T-cell (primary cell): Measurements from ENCODE around the gene C1QTNF9B. TPM values are rescaled to one million over a fixed set of nuclear protein-coding genes. Genes with fewer than 3 reads are reported as not detected.
A peak's percentile ranks its signal among the peaks of the same experiment; 100 is the strongest.
"Not testable (repeated sequence)": the region's sequence is repeated elsewhere in the genome, so short reads cannot be mapped to it uniquely, and the experiment has no call there.

ENCODE experiments used
- ATAC-seq, 4 experiments: fragments of 200-7000 bp in 3 of 4; fragments of 150-1000 bp in 1 of 4; cut with Tn5 transposase; replicated peaks in 1 of 4; 1 replicate in 3 of 4; 2 replicates in 1 of 4; pipeline ENCODE4 v1.10.0; 2021; ENCODE audit warnings: moderate library complexity in 3 of 4, mild to moderate bottlenecking in 2 of 4, moderate number of reproducible peaks in 1 of 4
- CTCF ChIA-PET, 2 donors: fragments of 300-600 bp; sonication (Branson Sonifier 250); formaldehyde crosslinking; loops; one replicate each; lab custom pipeline; 2022; ENCODE audit warnings: antibody characterized with exemption in 2 of 2; lab: Charles Lee
- POLR2A ChIA-PET, 2 donors: fragments of 300-600 bp; sonication (Branson Sonifier 250); formaldehyde crosslinking; loops; one replicate each; lab custom pipeline; 2022; ENCODE audit warnings: antibody characterized with exemption in 2 of 2; lab: Charles Lee
- DNase-seq, 35 experiments: peaks; one replicate each; pipeline versions ENCODE4 v3.0.0 to v3.0.0-alpha.2; 2013 to 2023
- H3K27ac ChIP-seq: one replicate; pipeline ENCODE4 v1.5.1; 2013; ENCODE audit warnings: low read length
- H3K27me3 ChIP-seq, 2 experiments: replicated peaks in 1 of 2; 1 replicate in 1 of 2; 2 replicates in 1 of 2; pipeline versions ENCODE4 v1.6.1 to v1.7.0; 2013; ENCODE audit warnings: low read length in 1 of 2, mixed read lengths in 1 of 2; ENCODE audit not compliant: control insufficient read depth in 2 of 2, insufficient read depth in 2 of 2; ENCODE audit errors: extremely low read depth in 1 of 2
- H3K36me3 ChIP-seq, 2 donors: 1 replicate in 1 of 2; 2 replicates in 1 of 2; pipeline versions ENCODE4 v1.6.1 to v1.7.0; 2013; ENCODE audit warnings: low read length in 1 of 2; ENCODE audit not compliant: control insufficient read depth in 2 of 2, insufficient read depth in 1 of 2; ENCODE audit errors: extremely low read depth in 1 of 2
- H3K4me1 ChIP-seq, 2 experiments: 1 replicate in 1 of 2; 2 replicates in 1 of 2; pipeline versions ENCODE4 v1.6.1 to v1.7.0; 2013; ENCODE audit warnings: low read length in 2 of 2, mixed read lengths in 1 of 2; ENCODE audit not compliant: insufficient read depth in 2 of 2, control insufficient read depth in 1 of 2; ENCODE audit errors: extremely low read depth in 1 of 2
- H3K4me3 ChIP-seq, 2 donors: 1 replicate in 1 of 2; 2 replicates in 1 of 2; pipeline versions ENCODE4 v1.5.1 to v1.7.0; 2013; ENCODE audit warnings: mild to moderate bottlenecking in 2 of 2, low read length in 1 of 2, moderate library complexity in 1 of 2; ENCODE audit not compliant: control insufficient read depth in 1 of 2; ENCODE audit errors: extremely low read depth in 1 of 2
- H3K9me3 ChIP-seq: 2 replicates; pipeline ENCODE4 v1.7.0; 2013
- H3K27ac Mint-ChIP-seq, 2 donors: one replicate each; pipeline ENCODE4 v1.8.0; 2020 to 2021; ENCODE audit warnings: mild to moderate bottlenecking in 2 of 2, mixed read lengths in 2 of 2
- H3K27me3 Mint-ChIP-seq, 2 donors: one replicate each; pipeline ENCODE4 v1.8.0; 2021 to 2022; ENCODE audit warnings: mixed read lengths in 2 of 2
- H3K36me3 Mint-ChIP-seq: one replicate; pipeline ENCODE4 v1.8.0; 2021; ENCODE audit warnings: mixed read lengths
- H3K4me1 Mint-ChIP-seq, 3 donors: one replicate each; pipeline ENCODE4 v1.8.0; 2020 to 2022; ENCODE audit warnings: mixed read lengths in 3 of 3, mild to moderate bottlenecking in 1 of 3
- H3K4me3 Mint-ChIP-seq, 3 donors: one replicate each; pipeline ENCODE4 v1.8.0; 2020 to 2022; ENCODE audit warnings: mild to moderate bottlenecking in 3 of 3, mixed read lengths in 3 of 3, moderate library complexity in 3 of 3
- H3K9me3 Mint-ChIP-seq, 3 donors: one replicate each; pipeline ENCODE4 v1.8.0; 2020 to 2022; ENCODE audit warnings: mixed read lengths in 3 of 3
- WGBS: methylation state at CpG from one replicate; pipeline ENCODE4 v1.1.5; 2013; ENCODE audit warnings: missing lambda C conversion rate; ENCODE audit not compliant: insufficient coverage; 5-methylcytosine and 5-hydroxymethylcytosine counted together
- total RNA-seq, 35 experiments: library from RNA in 6 of 35; stranded (reverse) in 6 of 35; fragments of 120-200 nt in 1 of 35; gene quantifications; one replicate each; pipeline versions ENCODE4 v1.2.1 to v1.2.4 and lab custom pipeline; 2013 to 2026

C1QTNF9B gene
- total RNA-seq, 5 donors from 2014 or later (not counting 1 experiment from before 2014, with no cell fraction given): not detected

DNA sequence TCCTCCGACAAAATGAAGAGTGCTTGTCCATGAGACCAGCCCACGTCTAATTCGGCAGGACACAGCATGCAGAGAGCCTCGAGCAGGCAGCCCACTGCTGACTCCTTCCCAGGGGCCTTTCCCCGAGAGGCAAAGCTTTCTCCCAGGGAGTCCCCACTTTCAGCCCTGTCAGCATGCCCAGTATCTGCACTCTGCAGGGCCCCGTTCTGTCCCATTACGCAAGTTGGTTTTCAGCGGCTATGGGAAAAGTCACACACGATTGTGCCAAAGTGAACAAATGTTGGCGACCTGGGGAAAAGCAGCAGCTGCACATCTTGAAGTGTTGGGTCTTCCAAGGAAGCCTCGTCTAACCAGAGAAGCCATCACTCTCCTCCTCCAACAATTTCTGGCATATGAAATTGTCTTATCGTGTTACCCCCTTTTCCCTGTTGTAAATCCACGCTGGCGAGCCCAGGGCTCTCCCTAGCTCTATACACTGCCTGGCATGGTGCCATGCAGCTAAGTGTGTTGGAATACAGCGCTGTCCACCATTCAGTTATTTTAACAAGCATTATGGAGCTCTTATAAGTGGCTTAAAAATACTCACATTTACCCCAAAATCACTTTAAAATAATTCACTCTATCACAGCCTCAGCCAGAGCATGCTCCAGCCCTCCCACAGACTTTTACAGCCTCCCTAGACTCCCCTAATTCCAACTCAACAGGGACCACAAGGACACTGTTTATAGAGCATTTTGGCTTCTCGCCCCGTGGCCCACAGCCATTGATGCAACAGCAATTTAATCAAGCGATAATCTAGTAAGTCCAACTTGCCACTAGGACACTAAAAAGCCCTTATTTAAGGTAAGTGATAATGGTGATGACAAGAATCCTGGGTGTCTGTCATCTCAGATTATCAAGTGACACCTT, 16.6 kb downstream of the C1QTNF9B start:
- H3K9me3 ChIP-seq, DNase-seq, H3K27ac Mint-ChIP-seq, CTCF ChIA-PET, H3K4me1 Mint-ChIP-seq, POLR2A ChIA-PET, H3K4me3 ChIP-seq, H3K27me3 Mint-ChIP-seq, H3K27me3 ChIP-seq, H3K4me3 Mint-ChIP-seq, H3K9me3 Mint-ChIP-seq, H3K27ac ChIP-seq, ATAC-seq, H3K4me1 ChIP-seq: not testable (repeated sequence)
- WGBS: 100% methylated on average over 1 of the region's 18 CpGs
- peaks cover 0 to 22% of the 10 kb centered on the region in 2 donors for H3K36me3 ChIP-seq
- peaks cover 39% of the 10 kb centered on the region for H3K36me3 Mint-ChIP-seq

DNA sequence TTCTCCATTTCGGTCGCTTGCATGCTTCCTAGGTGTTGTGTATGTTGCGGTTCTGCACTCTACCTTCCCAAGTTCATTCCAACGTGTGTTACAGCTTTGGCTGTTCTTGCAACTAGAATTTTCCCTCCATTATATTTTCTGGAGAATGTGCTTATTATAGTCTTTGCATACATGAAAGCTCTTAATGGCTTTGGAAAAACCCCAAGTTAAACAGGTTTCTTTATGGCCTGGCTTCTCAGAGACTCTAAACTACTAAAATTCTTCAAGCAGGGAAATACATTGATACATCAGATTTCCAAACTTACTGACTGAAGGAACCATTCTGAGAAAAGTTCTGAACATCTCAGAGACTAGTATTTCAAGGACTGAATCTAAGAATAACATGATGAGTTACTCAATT, 20.0 kb downstream of the C1QTNF9B start:
- POLR2A ChIA-PET: no interaction called here
- DNase-seq: no peak

DNA sequence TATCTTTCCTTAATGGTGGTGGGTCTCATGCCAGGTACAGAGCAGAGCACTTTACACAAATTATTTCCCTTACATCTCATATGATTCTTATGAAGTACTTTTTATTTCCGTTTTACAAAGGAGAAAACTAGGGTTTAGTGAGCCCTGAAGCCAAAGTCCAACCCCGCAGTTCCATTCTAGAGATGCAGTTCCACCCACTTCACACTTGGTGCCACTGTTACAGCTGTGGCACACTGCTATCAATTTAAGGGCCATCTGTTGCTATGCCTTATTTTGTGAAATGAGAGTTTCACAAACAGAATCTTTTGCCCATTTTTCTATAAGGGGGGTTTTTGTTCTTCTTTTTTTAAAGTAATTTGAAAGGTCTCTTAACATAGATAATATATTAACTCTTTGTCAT, 21.0 kb downstream of the C1QTNF9B start:
- H3K27me3 Mint-ChIP-seq: no peaks in the 10 kb centered on the region
- no peak for DNase-seq
- H3K27ac ChIP-seq: no peak overlapping the region
- ChIA-PET CTCF (no interaction called here), POLR2A (no interaction called here)
- no peaks in the 10 kb centered on the region for H3K9me3 ChIP-seq
- no peak for ATAC-seq
- no peak overlapping the region for H3K4me3 Mint-ChIP-seq
- no peak overlapping the region for H3K27ac Mint-ChIP-seq
- no peaks in the 10 kb centered on the region for H3K4me1 ChIP-seq
- WGBS: 100% methylated on average over 1 of the region's 2 CpGs
- H3K36me3 ChIP-seq: peaks cover 0 to 12% of the 10 kb centered on the region in 2 donors
- no peak overlapping the region for H3K4me3 ChIP-seq
- peaks cover 26% of the 10 kb centered on the region for H3K36me3 Mint-ChIP-seq
- no peaks in the 10 kb centered on the region for H3K27me3 ChIP-seq
- H3K9me3 Mint-ChIP-seq: no peaks in the 10 kb centered on the region
- no peaks in the 10 kb centered on the region for H3K4me1 Mint-ChIP-seq

More for the DNA sequence above, 20.0 kb downstream of the C1QTNF9B start:
- no peak for ATAC-seq
- no peaks in the 10 kb centered on the region for H3K9me3 Mint-ChIP-seq
- no peaks in the 10 kb centered on the region for H3K9me3 ChIP-seq
- peaks cover 31% of the 10 kb centered on the region for H3K36me3 Mint-ChIP-seq
- no peak overlapping the region for H3K27ac Mint-ChIP-seq
- H3K4me3 Mint-ChIP-seq: no peak overlapping the region
- no peaks in the 10 kb centered on the region for H3K27me3 Mint-ChIP-seq
- no peaks in the 10 kb centered on the region for H3K27me3 ChIP-seq
- H3K4me3 ChIP-seq: no peak overlapping the region
- H3K27ac ChIP-seq: no peak overlapping the region
- H3K36me3 ChIP-seq: peaks cover 0 to 14% of the 10 kb centered on the region in 2 donors
- no peaks in the 10 kb centered on the region for H3K4me1 Mint-ChIP-seq
- CTCF ChIA-PET: no interaction called here
- no peaks in the 10 kb centered on the region for H3K4me1 ChIP-seq
- no CpG with 5 or more reads among the region's 4 CpGs for WGBS

DNA sequence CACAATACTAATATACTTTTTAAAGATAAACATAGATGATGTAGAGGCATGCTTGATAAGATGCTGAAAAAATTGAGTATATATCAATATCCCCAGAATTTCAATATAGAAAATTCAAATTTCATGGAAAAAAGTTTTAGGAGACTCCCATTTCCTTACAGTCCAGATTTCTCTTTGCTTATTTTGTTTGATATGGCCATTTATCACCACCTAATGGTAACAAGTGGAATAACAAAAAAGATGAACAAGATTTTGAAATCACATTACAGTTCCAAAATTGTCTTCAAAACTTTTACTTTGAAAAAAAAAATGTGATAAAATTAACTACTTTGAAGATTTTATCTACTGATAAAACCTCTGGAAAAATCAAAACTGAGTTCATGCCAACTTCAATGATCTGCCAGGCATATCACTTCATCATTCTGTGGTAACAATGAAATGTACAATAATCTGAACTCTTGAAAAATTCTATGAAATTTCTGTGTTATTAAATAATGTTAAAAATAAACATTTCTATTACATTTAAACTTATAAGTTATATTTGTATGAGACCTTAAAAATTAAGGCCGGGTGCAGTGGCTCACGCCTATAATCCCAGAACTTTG, 25.6 kb downstream of the C1QTNF9B start:
- peak in 1 of 35 experiments; percentile 34 for DNase-seq
- no peaks in the 10 kb centered on the region for H3K27me3 ChIP-seq
- no peaks in the 10 kb centered on the region for H3K4me1 Mint-ChIP-seq
- H3K27ac Mint-ChIP-seq: no peak overlapping the region
- no peak for ATAC-seq
- no peaks in the 10 kb centered on the region for H3K9me3 ChIP-seq
- no CpG with 5 or more reads among the region's 2 CpGs for WGBS
- H3K36me3 Mint-ChIP-seq: peaks cover 11% of the 10 kb centered on the region
- ChIA-PET CTCF (interaction anchor here in 1 of 2 donors (1.0 kb wide), 1 partner anchor 405 kb away, joined by 3 read pairs; no protein-coding TSS in a partner anchor), POLR2A (no interaction called here)
- H3K4me3 ChIP-seq: no peak overlapping the region
- peaks cover 0 to 13% of the 10 kb centered on the region in 2 donors for H3K36me3 ChIP-seq
- no peaks in the 10 kb centered on the region for H3K4me1 ChIP-seq
- no peak overlapping the region for H3K4me3 Mint-ChIP-seq
- no peaks in the 10 kb centered on the region for H3K27me3 Mint-ChIP-seq
- H3K9me3 Mint-ChIP-seq: no peaks in the 10 kb centered on the region
- no peak overlapping the region for H3K27ac ChIP-seq

DNA sequence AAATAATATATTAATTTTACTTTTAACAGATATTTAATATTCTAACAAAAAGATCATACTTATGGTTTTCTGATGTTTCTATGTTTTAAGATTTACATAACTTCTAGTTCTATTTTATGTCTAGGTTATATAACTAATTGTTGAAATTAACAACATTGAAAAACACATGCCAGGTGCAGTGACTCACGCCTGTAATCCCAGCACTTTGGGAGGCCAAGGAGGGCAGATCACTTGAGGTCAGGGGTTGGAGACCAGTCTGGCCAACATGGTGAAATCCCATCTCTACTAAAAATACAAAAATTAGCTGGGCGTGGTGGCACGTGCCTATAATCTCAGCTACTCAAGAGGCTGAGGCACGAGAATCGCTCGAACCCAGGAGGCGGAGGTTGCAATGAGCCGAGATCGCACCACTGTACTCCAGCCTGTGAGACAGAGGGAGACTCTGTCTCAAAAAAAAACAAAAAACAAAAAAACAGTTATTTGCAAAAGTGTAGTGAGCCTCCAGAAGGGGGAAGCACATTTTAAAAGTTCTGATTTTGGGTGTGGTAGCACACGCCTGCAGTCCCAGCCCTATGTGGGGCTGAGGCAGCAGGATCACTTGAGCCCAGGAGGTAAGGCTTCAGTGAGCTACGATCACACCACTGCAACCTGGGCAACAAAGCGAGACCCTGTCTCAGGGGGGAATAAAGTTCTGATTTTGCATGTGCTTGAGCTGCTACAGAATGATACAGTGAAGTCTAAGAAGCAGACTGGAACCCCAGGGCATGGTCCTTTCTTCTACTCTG, 26.8 kb downstream of the C1QTNF9B start:
- WGBS: 94% methylated on average over 3 of the region's 12 CpGs
- Histone ChIP-seq H3K27ac (no peak overlapping the region), H3K9me3 (no peaks in the 10 kb centered on the region), H3K36me3 (peaks cover 0 to 9% of the 10 kb centered on the region in 2 donors), H3K4me3 (no peak overlapping the region), H3K27me3 (no peaks in the 10 kb centered on the region), H3K4me1 (no peaks in the 10 kb centered on the region)
- ATAC-seq (no peak), DNase-seq (no peak)
- H3K4me1 Mint-ChIP-seq: peaks cover 0 to 3% (median 0%) of the 10 kb centered on the region in 3 donors
- H3K27ac Mint-ChIP-seq: no peak overlapping the region
- POLR2A ChIA-PET: no interaction called here
- no peaks in the 10 kb centered on the region for H3K27me3 Mint-ChIP-seq
- H3K36me3 Mint-ChIP-seq: peaks cover 15% of the 10 kb centered on the region
- no peaks in the 10 kb centered on the region for H3K9me3 Mint-ChIP-seq
- CTCF ChIA-PET: no interaction called here
- H3K4me3 Mint-ChIP-seq: no peak overlapping the region

DNA sequence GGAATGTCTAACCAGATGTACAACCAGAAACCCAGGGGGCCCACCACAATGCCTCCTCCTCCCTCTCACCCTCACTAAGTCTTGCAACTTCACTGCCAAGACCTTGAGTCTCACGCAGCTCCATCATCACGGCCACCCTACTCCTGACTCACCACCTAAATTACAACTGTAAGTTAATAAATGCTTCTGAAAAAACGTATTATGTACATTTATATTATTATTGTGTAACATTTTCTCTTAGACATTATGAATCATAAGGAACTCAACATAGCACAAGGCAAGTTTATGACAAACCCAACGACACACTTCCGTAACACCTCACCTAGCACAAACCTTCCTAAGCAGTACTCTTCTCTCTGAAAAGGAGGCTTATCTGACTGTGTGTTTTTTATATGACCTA, 28.8 kb downstream of the C1QTNF9B start:
- no peak overlapping the region for H3K4me3 Mint-ChIP-seq
- Histone ChIP-seq H3K27me3 (no peaks in the 10 kb centered on the region), H3K4me3 (no peak overlapping the region), H3K4me1 (no peaks in the 10 kb centered on the region), H3K27ac (no peak overlapping the region), H3K9me3 (no peaks in the 10 kb centered on the region), H3K36me3 (peaks cover 0 to 9% of the 10 kb centered on the region in 2 donors)
- H3K27ac Mint-ChIP-seq: no peak overlapping the region
- WGBS: 100% methylated on average over 1 of the region's 5 CpGs
- ChIA-PET CTCF (no interaction called here), POLR2A (no interaction called here)
- ATAC-seq: no peak
- no peaks in the 10 kb centered on the region for H3K9me3 Mint-ChIP-seq
- peaks cover 16% of the 10 kb centered on the region for H3K36me3 Mint-ChIP-seq
- no peak for DNase-seq
- H3K4me1 Mint-ChIP-seq: peaks cover 0 to 5% (median 0%) of the 10 kb centered on the region in 3 donors
- no peaks in the 10 kb centered on the region for H3K27me3 Mint-ChIP-seq
